NCI-H1417 (cell line): ENCODE measurements around the gene TCIRG1.
"Not testable (repeated sequence)": the region's sequence is repeated elsewhere in the genome, so short reads cannot be mapped to it uniquely, and the experiment has no call there.

Experiments
- DNase-seq, 3 experiments: peaks; one replicate each; lab custom pipeline; 2025; lab: John Stamatoyannopoulos, UW

TCIRG1 gene, protein sequence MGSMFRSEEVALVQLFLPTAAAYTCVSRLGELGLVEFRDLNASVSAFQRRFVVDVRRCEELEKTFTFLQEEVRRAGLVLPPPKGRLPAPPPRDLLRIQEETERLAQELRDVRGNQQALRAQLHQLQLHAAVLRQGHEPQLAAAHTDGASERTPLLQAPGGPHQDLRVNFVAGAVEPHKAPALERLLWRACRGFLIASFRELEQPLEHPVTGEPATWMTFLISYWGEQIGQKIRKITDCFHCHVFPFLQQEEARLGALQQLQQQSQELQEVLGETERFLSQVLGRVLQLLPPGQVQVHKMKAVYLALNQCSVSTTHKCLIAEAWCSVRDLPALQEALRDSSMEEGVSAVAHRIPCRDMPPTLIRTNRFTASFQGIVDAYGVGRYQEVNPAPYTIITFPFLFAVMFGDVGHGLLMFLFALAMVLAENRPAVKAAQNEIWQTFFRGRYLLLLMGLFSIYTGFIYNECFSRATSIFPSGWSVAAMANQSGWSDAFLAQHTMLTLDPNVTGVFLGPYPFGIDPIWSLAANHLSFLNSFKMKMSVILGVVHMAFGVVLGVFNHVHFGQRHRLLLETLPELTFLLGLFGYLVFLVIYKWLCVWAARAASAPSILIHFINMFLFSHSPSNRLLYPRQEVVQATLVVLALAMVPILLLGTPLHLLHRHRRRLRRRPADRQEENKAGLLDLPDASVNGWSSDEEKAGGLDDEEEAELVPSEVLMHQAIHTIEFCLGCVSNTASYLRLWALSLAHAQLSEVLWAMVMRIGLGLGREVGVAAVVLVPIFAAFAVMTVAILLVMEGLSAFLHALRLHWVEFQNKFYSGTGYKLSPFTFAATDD

DNA sequence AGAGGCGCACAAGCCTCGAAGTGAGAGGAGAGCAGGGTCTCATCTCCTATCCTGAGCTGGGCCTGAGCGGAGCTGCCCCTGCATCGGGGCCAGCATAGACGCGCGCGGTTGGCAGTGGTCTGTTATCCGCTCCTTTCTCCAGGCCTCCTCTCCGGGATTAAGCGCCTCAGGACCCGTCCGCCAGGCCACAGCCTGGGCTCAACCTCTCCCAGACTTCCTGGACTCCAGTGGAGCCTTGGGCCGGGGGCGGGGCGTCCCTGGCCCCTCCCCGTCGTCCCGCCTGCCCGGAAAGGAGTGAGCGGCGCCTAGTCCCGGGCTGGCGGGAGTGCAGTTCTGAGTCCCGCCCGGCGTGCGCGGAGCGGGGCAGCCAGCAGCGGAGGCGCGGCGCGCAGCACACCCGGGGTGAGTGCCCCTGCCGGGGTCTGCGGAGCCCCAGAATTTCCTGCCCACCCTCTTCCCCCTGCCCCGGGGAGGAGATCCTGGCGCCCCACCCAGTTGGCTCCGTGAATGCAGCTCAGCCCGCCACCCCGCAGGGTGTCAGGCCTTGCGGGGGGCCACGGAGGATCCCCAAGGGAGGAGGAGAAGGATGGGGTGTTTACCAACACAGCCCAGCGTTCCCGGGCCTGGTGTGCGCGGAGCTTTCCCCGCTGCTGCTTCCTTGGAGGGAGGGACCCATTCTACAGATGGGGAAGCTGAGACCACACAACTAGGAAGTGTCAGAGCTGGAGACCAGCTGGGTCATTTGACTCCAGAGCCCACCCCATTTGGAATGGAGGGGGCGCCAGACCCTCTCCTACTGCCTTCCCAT lies at the start of gene TCIRG1:
Gene TCIRG1, plus strand, starts transcription at position 308 of the 808 bp plus-strand sequence. CDS start 2,247 bp downstream, outside the sequence.
- DNase-seq: no peak

DNA sequence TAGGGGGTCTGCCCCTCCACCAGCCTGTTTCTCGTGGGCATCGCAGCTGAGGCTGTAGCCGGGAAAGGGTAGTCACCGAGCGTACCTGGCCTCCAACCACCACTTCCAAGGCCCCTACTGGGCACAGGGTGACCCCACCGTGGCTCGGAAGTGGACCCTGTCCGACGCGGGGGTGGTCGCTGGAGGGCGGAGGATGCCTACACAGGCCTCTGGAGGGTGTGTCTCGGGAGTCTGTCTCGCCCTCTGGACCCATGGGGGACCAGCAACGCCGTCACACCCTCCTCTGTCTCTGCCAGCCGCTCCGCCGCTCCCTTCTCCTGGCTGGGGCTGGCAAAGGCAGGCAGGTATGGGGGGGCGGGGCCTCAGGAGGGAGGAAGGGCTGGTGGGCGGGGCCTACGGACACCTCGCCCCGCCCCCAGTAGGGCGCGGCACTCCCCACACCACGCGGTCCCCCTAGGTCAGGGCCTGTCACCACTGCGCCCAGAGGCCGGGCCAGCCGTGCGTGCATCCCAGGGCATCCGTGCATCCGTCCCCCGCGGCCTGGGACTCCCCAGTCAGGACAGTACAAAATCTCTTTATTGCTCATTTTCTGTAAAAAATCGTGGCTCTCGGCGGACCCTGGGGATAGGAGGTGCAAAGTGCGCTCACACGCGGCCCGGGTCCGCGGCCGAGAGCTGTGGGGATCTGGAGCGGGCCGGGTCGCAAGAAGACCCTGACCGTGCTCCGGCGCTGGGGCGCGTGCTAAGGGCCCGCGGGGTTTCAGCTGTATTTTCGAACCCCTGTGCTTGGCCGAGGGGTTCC lies 48.1 kb upstream of the TCIRG1 start:
- DNase-seq: not testable (repeated sequence)

DNA sequence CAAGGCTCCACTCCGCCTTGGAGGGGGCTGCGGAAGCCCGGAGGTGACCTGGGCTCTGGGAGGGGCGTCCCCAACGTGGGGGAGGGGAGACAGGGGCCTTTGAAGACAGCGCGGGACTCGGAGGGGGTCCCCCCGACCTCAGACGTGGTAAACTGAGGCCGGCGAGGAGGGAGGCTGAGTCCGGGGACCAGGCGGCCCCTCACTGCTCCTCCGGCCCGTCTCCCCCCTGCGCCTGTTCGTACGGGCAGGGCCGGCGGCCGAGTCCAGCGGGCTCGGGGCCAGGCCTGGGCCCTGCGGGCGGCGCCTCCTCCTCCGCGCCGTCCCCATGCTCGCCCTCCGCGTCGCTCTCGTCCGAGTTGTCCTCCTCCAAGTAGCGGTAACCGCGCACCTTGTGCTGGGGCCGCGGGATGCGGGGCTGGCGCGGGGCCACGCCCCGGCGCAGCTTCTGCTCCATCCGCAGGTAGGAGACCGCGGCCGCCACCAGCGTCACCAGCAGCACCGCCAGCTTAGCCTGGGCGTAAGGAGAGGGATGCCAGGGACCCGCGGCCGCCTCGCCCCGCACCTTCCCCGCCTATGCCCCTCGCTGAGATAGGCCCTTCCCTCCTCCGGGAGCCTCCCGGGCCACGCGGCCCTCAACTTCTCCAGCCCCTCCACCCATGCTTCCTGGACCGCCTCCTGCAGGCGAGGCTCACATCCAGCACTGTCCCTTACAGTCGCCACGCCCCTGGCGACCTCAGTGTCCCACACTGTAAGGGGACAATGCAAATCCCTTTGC lies 47.3 kb upstream of the TCIRG1 start:
- not testable (repeated sequence) for DNase-seq

DNA sequence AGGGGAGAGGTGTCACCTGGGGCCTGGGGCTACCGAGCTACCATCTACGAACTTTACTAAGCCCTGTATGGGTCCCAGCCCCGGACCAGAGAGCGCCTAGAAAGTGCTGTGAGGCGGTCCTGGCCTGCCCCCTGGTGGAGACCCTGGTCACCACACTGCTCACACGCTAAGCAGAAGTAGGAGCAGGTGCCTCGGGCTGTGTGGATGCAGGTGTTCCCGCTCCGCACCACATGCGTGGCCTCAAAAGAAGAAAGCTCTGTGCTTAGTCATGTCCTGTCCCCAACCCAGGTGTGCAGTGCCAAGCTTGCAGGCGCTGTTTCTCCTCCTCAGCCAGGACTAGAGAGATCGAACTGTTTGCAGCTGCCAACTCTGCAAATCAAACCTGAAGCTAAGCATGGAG lies 45.0 kb upstream of the TCIRG1 start:
- DNase-seq: peak; percentile 11 to 80 (median 65)

DNA sequence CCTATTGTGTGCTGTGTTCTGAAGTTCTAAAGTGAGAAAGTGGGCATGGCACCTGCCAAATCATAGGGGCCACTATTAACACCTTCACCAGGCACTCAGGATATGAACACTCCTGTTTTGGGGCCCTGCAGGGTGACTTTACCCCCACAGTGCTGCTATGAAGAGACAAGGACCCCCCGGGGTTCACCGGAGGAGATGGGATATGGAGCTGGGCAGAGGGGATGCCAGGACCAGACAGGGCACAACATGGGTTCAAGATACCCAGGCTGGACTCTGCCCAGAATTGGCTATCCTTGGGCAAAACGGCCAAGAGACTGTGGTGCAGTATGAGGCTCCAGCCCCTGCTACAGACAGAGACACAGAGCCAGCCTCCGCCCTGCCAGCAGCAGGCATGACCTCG lies 44.4 kb upstream of the TCIRG1 start:
- DNase-seq: not testable (repeated sequence)

DNA sequence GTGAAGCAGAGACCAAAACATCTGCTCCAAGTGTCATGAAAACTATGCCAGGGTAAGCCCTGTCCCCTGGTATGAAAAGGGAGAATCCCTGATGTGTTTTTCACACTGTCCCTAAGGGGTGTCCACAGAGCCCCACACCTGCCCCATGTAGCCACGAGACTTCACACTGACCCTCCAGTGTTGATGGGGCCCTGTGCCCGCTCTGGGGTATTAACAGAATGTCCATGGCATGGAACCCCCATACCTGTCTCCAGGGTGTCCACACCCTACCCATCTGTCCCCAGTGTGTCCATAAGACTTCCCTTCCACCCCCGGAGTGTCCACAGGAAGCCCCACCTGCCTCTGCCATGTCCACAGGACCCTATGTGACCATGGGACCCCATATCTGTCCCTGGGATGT lies 43.7 kb upstream of the TCIRG1 start:
- DNase-seq: not testable (repeated sequence)

DNA sequence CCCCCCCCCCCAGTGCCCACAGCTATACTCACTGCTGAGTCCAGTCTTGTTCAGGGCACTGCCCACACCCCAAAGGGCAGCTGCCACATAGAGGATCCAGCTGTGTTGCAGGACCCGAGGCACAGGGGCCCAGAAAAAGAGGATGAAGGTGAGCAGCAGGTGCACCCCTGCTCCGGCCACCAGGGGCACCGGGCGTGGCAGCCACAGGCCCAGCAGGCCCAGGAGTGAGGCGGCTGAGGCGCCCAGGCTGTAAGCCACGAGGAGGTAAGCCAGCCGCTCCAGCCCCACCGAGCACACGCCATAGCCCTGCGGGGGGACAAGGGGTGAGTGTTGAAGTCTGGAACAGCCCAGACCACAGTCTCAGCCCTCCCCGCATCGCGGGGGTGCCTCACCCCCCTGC lies 43.2 kb upstream of the TCIRG1 start:
- not testable (repeated sequence) for DNase-seq

DNA sequence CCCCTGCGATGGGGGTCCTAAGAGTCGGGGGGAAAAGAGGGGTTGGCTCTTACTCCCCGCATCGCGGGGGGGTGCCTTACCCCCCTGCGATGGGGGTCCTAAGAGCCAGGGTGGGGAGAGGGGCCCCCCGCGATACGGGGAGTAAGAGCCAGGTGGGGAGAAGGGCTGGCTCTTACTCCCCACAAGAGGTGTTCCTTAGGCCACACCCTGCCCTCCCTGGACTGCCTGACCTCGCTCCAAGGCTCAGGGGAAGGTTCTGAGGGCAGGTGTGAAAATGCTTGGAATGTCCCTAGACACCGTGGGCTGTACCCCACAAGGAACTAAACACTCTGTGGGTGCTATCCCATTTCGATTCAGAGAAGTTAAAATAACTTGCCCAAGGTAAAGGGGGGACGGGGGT lies 42.8 kb upstream of the TCIRG1 start:
- no peak for DNase-seq

DNA sequence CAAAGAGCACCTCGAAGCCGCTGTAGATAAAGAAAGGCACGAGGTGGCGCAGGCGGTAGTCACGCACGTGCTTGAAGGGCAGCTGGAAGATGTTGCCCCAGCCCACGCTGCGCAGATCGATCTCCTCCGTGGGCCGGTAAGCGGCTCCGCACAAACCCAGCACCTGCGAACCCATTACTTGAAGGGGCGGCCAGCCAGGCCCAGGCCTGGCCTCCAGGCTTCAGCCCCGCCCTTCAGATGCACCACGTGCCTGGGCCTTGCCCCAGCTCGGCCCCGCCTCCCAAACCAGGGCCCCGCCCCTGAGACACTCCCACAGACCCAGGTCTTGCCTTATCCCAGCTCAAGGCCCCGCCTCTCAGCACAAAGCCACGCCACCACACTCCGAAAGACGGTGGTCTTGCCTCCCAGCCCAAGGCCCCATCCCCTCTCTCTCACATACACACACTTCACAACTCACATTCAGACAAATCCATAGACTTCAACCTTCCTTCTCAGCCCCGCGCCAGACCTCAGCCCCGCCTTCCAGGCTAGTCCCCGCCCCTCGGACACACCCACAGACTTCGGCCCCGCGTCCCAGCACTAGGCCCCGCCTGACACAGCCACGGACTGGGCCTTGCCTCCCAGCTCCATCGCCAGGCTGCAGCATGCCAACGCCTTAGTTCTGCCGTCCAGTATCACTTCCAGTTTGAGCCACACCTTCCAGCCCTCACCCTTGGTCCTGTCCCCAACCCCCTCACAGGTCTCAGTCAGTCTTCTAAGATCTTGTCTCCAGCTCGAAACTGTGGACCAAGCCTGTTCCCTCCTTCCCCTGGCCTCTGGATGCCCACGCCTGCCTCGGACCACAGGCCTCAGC lies 42.0 kb upstream of the TCIRG1 start:
- DNase-seq: peak; percentile 4 to 35 (median 12)

DNA sequence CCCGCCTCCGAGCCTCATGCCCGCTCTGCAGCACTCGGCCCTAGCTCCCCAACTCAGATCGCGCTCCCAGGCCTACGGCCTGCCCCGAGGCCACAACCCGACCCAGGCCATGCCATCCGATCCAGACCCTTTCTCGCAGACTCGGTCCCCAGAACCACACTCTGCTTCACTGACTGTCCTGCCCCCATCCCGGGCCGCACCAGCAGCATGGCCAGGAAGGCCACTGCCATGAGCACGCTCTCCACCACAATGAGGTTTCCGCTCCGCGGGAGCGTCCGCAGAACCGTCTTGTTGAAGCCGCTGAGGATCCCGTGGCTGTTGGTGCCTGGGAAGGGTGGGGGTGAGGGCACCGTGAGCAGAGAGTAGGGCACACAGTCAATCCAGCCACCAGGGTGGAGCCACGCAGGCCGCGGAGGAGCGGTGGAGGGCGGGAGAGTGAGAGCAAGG lies 41.3 kb upstream of the TCIRG1 start:
- DNase-seq: no peak

DNA sequence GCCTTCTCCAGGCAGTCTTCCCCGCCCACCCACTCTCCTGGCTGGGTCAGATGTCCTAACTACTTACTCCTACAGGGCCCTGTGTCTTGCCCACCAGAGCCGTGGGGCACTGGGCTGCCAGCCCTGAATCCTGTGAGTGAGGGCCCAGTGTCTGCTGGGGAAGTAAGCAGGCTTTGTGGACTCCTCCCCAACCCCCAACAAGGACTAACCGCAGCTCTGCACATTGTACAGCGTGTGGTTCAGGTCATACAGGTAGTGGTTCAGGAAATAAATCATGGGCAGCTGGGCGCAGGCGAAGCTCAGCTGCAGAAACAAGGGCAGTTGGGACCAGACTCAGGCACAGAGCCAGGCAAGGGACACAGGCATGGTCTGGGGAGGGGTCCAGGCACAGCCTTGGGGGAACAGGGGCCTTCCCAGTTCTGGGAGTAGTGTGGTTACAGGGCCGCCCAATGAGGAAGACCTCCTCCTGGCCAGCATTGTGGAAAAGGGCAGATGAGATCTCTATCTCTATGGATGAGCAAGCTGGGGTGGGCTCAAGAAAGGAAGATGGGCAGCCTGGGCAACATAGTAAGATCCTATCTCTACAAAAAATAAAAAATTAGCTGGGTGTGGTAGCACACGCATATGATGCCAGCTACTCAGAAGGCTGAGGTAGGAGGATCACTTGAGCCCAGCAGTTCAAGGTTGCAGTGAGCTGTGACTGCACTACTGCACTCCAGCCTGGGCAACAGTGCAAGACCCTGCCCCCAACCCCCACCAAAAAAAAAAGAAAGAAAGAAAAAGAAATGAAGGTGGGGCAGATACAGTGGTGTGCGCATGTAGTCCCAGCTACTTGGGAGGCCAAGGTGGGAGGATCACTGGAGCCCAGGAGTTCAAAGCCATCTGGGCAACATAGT lies 40.4 kb upstream of the TCIRG1 start:
- no peak for DNase-seq

DNA sequence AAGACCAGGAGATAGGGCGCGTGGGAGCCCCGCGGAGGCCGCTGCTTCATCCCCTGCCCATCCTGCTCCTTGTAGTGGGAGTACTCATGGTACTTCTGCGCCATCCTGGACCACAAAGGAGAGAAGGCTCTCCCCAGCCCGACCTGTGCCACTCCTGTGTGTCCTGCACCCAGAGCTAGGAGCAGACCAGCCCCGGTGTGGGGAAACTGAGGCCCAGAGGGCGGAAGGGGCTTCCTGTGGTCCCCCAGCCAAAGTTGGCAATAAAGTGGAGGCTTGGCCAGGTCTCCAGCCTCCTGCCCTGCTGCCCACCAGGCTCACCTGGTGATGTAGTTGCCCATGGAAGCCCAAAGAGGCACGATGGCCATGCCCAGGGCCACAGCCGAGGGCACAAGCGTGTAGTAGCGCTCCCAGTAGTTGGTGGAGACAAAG lies 39.6 kb upstream of the TCIRG1 start:
- DNase-seq: no peak

DNA sequence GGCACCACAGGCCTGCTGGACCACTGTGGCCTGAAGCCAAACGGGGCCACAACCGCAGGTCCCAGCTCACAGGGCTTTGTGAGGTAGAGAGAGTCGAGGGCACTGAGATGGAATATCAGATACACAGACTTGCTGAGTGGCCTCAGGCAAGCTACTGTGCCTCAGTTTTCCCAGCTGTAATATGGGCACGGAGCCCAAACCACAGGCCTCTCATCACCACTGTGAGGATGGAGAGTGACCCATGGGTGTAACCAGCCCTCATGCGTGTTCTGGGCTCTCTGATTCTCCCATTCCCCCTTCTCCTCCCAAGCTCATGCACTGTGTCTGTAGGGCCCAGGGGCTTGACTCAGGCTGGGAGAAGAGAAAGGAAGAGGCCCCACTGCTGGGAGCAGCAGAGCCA lies 39.1 kb upstream of the TCIRG1 start:
- DNase-seq: no peak

DNA sequence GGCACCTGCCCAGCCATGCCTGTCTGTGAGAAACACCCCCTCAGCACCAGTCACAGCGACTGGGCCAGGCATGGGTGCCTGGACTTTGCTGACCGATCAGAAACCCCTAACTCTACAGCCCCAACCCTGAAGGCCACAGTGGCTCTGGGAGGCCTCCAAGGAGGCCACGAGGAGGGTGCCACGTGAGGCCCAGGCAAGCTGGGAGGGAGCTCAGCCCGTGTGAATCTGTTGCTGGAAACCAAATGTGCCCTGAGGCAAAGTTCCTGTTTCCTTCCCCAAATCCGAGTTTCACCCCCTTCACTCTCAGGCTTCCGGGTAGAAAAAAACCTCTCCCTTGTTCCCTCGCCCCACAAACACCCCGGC lies 36.3 kb upstream of the TCIRG1 start:
- DNase-seq: peak in 1 of 3 experiments; percentile 46

DNA sequence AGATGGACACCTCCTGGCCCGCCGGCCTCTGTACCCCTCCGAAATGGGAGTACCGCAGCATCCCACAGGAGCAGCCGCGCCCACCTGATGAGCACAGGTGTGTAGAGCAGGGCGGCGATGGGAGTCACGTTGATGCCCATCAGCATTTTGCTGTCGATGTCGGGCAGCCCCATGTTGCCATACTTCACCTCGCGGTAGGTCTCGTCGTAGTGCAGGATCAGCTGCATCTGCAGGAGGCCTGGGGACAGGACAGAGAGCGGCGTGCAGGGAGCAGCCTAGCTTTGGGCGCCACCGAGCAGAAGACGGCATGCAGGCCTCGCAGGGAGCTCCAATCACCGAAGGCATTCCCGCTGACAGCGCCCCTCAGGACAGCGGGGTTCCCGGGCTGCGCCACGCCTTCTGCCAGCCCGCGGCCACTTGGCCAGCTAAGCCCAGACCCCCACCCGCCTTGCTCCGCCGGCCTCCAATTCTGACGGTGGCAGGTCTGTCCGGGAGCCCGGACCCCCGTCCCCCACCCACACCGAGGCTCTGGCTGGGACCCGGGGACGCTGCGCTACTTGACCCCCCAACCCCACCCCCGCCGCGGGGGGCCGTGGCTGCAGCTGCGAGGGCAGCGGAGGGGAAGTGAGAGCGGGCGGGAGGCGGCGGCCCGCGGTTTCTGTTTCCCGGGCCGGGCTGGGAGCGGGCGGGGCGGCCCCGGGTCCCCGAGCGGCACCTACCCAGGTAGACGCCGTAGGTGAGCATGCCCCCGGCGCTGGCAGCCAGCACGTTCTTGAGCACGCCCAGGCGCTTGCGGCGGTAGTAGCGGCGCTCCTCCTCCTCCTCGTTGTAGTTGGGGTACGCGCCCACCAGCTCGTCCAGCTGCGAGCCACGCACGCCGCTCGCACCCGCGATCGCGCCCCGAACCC lies 35.6 kb upstream of the TCIRG1 start:
- peak; percentile 38 to 77 (median 77) for DNase-seq

DNA sequence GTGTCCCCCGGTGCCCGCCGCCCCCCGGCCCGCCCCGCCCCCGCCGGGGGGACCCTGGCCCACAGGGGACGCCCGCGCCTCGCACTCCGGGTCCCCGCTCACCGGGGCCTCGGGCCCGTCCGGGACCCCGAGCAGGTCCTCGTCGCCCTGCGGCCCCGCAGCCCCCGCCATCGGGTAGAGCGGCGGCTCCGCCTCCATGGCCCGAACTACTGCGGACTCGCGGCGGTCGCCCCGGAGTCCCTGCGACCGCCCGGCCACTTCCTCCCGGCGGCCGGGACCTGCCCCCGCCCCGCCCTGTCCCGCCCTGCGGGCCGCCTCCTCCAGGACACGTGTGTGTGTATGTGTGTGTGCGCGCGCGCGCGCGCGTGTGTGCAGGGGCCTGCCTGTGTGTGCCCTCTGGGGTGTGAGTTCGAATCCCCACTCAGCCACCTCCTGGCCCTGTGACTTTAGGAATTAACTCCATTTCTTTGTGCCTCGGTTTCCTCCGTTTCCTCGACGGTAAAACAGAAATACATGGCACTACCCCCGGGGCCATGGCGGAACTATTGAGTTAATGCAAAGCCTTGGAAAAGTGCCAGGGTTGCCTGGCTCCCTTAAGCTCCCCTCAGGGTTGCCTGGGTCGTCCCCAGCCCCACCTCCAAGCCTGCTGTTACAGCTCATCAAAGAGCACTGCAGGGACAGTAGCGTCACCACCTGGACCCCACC lies 34.8 kb upstream of the TCIRG1 start, which contains the start of gene UNC93B1:
Gene UNC93B1, minus strand, starts transcription at position 252 of the 705 bp plus-strand sequence. Its CDS starts 54 bp downstream, at position 198.
- DNase-seq: peak; percentile 62 to 81 (median 71)
